GM18858 (cell line): ENCODE measurements around the gene MTFR1L.
"Not testable (repeated sequence)": the region's sequence is repeated elsewhere in the genome, so short reads cannot be mapped to it uniquely, and the experiment has no call there.

Experiments
- ATAC-seq: cut with Tn5 transposase; IDR thresholded peaks from one replicate; pipeline ENCODE4 v1.9.1; 2021; ENCODE audit not compliant: unreplicated experiment

The MTFR1L gene

GRCh38 chr1:25821630-25822091 lies 1.9 kb downstream of the MTFR1L start:
- ATAC-seq = no peak

GRCh38 chr1:25825605-25826004 lies 5.9 kb downstream of the MTFR1L start:
- no peak for ATAC-seq

DNA sequence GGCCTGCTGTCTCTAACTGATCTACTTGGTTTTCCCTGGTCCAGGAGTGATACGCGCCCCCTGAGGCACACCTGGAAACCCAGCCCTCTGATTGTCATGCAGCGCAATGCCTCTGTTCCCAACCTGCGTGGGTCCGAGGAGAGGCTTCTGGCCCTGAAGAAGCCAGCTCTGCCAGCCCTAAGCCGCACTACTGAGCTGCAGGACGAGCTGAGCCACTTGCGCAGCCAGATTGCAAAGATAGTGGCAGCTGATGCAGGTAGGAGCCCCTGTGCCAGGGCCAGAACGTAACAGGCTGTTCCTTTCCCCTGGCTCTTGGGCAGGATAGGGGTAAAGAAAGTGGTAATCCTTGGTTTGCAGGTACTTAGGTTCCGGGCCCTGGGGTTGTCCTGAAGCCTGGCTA lies 6.8 kb downstream of the MTFR1L start:
- ATAC-seq = no peak

DNA sequence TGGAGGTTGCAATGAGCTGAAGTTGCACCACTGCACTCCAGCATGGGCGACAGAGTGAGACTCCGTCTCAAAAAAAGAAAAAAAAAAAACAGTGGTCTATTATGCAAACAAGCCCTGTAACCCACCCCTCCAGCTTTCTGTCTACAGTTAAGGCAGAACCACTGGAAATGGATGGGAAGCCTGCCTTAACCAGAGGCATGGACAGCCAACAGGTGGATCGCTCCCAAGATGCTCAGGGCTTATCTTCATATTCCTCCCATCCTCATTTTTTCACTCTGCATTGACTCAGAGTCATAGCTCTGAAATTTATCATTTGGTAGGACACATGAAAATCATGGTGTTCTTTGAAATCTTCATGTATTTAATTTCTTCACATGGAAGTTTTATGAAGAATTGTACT lies 8.7 kb downstream of the MTFR1L start:
- ATAC-seq = no peak

GRCh38 chr1:25829046-25829445 lies 9.3 kb downstream of the MTFR1L start:
- no peak for ATAC-seq

GRCh38 chr1:25831569-25832196 lies 11.9 kb downstream of the MTFR1L start:
- no peak for ATAC-seq

DNA sequence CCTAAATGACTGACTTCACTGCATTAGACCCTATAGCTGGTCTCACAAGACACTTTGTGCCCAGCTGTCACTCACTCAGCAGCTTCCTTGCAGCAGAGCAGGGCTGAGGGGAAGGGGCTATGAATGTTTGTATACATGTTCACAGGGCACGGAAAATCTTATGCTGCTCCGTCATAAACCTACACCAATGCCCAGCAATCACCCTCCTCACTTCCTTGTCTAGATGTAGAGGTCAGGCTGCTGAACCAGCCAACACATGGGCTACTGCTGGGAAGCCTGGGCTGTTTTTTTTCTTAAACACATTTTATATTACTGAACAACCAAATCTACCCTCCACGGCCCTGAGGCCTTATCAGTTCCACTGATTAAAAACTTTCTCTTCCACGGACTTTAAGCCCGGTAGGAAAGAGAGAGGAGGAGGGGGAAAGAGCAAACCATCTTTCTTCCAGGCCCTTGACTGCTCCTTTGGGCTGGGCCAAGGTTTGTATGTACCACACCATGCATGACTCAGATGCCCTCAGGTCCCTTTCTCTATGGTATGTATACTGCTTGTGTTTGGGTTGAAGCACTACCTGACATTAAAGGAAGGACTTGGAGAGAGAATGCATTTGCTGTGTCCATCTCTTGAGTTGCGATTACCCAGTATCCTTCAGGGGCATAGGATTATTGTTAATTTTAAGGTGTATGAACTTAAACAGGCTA lies 12.7 kb downstream of the MTFR1L start:
- ATAC-seq = no peak

- no peak for ATAC-seq
Observed at GRCh38 chr1:25833158-25833557, 13.4 kb downstream of the MTFR1L start.

DNA sequence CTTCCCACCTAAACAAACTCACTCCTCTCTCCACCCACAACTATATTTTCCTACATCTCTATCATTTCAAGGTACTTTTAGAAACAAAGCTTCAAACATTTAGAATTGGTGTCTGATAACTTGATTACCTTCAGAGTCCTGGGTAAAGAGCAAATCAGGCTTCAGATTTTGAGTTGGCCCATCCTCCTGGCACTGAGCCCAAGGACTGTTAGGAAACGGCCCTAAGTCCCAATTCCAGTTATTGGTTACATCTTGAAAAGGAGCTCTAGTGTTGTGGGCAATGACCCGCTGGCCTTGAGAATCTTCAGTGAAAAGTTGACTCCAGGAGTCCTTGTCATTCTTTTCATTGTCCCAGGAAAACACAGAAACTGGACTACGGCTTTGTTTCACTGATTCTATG lies 15.1 kb downstream of the MTFR1L start:
- ATAC-seq = no peak

GRCh38 chr1:25836695-25837094 lies 16.9 kb downstream of the MTFR1L start:
- no peak for ATAC-seq

GRCh38 chr1:25837262-25837875 lies 17.6 kb downstream of the MTFR1L start:
- no peak for ATAC-seq

DNA sequence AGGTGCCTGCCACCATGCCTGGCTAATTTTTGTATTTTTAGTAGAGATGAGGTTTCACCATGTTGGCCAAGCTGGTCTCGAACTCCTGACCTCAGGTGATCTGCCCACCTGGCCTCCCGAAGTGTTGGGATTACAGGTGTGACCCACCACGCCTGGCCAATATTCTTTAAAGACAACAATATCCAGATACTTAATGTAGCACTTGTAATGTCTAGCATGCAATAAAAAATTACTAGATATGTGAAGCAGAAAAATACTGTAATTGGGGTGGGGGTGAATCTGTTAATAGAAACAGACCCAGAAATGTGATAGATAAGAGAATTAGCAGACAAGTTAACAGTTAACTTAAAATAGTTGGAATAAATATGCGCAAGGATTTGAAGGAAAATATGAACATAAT lies 20.1 kb downstream of the MTFR1L start:
- not testable (repeated sequence) for ATAC-seq

GRCh38 chr1:25843483-25843882 lies 23.7 kb downstream of the MTFR1L start:
- no peak for ATAC-seq

DNA sequence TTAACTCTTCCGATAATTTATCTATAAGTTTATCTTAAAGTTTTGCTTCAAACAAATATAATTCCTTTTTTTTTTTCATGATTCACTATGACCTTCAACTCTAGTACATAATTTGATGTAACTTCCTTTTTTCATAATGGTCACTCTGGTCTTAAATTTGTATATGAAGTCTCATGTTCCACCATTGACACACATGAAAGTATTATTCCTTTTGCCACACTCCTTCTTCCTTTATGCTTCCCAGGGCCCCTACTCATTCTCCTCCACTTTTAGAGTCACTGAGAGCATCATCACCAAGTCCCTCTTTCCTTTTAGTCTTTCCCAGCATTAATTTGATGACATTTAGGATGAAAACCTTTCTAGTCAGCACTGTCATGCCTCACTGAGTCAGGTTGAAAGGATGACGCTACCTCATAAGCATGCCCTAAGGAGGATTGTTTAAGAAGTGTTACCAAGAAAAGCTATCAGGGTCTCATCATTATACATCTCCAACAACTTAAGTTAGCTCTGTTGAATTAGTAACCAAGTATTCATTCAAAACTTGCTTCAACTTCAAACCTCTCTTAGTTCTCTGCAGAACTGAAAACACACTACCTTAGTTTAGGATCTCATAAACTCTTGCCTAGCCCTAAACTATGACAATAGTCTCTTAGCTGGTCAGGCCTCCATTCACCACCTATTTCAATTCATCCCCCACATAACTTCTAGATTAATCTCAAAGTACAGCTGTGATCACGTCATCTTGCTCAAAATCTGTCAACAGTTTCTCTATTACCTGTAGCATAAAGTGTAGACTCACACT lies 25.0 kb downstream of the MTFR1L start:
- no peak for ATAC-seq

DNA sequence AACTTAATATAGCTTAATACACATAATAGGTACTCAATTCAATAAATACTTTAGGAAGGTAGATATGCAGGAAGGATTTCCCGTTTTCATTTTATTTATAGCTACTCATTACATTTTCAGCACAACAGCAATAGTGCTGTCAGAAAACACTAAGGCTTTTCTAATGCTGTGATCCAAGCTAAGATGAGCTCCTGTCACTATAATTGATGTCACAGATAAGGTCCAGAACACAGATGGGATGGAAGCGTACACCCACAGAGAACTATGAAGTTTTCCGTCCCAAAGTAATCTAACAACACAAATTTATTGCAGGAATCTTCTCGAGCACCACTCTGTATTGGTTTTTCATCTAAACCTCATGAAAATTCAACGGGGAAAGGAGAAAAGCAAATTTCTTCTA lies 25.9 kb downstream of the MTFR1L start:
- ATAC-seq = no peak

DNA sequence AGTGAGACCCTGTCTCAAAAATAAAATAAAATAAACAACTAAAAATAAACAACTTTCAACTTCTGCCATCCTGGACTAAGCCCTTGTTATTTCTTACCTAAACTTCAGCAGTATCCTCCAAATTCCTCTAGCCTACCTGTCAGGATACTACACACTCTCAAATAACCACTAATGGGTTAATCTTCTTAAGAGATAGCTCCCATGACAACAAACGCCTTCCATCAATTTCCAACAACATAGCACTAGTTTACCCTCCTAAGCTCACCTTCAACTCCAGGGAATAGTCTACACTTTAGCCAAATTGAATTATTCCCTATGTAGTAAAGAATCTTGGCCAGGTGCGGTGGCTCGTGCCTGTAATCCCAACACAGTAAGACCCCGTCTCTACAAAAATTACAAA lies 28.2 kb downstream of the MTFR1L start:
- ATAC-seq = no peak

DNA sequence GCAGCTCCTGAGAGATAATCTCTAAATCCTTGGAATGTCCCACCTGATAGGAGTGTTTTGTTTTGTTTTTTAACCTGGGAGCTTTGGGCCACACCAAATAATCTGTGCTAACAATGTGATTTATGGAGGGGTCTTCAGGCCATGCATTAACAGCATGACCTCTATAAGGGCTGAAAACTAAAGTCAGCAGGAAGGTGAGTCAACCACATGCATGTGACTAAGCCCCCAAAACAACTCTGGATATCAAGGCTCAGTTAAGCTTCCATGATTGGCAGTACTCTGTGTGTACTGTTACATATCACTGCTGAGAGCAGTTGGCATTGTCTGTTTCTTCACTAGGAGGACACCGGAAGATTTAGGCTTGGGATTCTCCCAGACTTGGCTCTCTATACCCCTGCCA lies 28.8 kb downstream of the MTFR1L start:
- no peak for ATAC-seq

- no peak for ATAC-seq
Observed at GRCh38 chr1:25854554-25854953, 34.8 kb downstream of the MTFR1L start.

- ATAC-seq = no peak
Observed at GRCh38 chr1:25856856-25857255, 37.1 kb downstream of the MTFR1L start.

- ATAC-seq = no peak
Observed at GRCh38 chr1:25858494-25858893, 38.7 kb downstream of the MTFR1L start.
